WTC11 (cell line): ENCODE results near the gene SMCO2.

ENCODE experiments used
- ATF2 ChIP-seq: sonication (generic); formaldehyde crosslinking; IDR thresholded peaks from 2 replicates; pipeline ENCODE4 v1.8.1; 2022; ENCODE audit warnings: low read depth, missing genetic modification reagents, borderline replicate concordance
- GABPB1 ChIP-seq: sonication (generic); formaldehyde crosslinking; IDR thresholded peaks from 2 replicates; pipeline ENCODE4 v1.8.1; 2023; ENCODE audit warnings: mild to moderate bottlenecking, missing genetic modification reagents
- IRF2 ChIP-seq: sonication (generic); formaldehyde crosslinking; IDR thresholded peaks from 2 replicates; pipeline ENCODE4 v1.8.0; 2022; ENCODE audit warnings: low read depth, missing genetic modification reagents, borderline replicate concordance
- JUN ChIP-seq: sonication (generic); formaldehyde crosslinking; IDR thresholded peaks from 2 replicates; pipeline ENCODE4 v1.8.0; 2023; ENCODE audit warnings: mild to moderate bottlenecking, missing genetic modification reagents
- MAX ChIP-seq: sonication (generic); formaldehyde crosslinking; IDR thresholded peaks from 2 replicates; pipeline ENCODE4 v1.8.0; 2022; ENCODE audit warnings: mild to moderate bottlenecking, missing genetic modification reagents
- MXD4 ChIP-seq: fragments of 250-450 bp; sonication (Bioruptor Pico); IDR thresholded peaks from 2 replicates; pipeline ENCODE4 v1.8.0; 2021; ENCODE audit warnings: mild to moderate bottlenecking, moderate library complexity, borderline replicate concordance
- NFYB ChIP-seq: sonication (generic); formaldehyde crosslinking; conservative IDR thresholded peaks from 2 replicates; pipeline ENCODE4 v1.8.0; 2022; ENCODE audit warnings: low read depth, missing genetic modification reagents
- NR2C2 ChIP-seq: sonication (generic); formaldehyde crosslinking; IDR thresholded peaks from 2 replicates; pipeline ENCODE4 v1.8.0; 2022; ENCODE audit warnings: mild to moderate bottlenecking, missing genetic modification reagents
- USF1 ChIP-seq: sonication (generic); formaldehyde crosslinking; IDR thresholded peaks from 2 replicates; pipeline ENCODE4 v1.8.0; 2022; ENCODE audit warnings: mild to moderate bottlenecking, missing genetic modification reagents
- ZNF121 ChIP-seq: sonication (generic); formaldehyde crosslinking; IDR thresholded peaks from 2 replicates; pipeline ENCODE4 v1.8.0; 2023; ENCODE audit warnings: missing genetic modification reagents
- ZNF219 ChIP-seq: sonication (generic); formaldehyde crosslinking; IDR thresholded peaks from 2 replicates; pipeline ENCODE4 v1.8.0; 2023; ENCODE audit warnings: missing genetic modification reagents, mild to moderate bottlenecking, borderline replicate concordance
- ZNF423 ChIP-seq: fragments of 250-450 bp; sonication (Bioruptor Pico); IDR thresholded peaks from 2 replicates; pipeline ENCODE4 v2.1.2; 2022; ENCODE audit warnings: mild to moderate bottlenecking, moderate library complexity
- TF ChIP-seq, protein P1 (sequence below): fragments of 200-600 bp; IDR thresholded peaks from 2 replicates; pipeline ENCODE4 v1.8.0; 2022; ENCODE audit warnings: antibody characterized with exemption

DNA sequence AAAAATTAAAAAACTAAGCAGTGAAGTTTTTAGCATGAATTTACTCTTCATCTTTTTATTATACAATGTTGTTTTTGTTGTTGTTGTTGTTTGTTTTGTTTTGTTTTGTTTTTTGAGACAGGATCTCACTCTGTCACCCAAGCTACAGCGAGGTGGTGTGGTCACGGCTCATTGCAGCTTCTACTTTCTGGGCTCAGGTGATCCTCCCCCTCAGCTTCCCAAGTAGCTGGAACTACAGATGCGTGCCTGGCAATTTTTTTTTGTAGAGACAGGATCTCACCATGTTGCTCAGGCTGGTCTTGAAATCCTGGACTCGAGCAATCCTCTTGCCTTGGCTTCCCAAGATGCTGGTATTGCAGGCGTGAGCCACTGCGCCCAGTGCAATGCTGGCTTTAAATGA lies 88.8 kb downstream of the SMCO2 start:
- TF ChIP-seq MAX (CRISPR knock-in tag) (no peak), MXD4 (CRISPR knock-in tag) (no peak), USF1 (CRISPR knock-in tag) (no peak), NR2C2 (CRISPR knock-in tag) (no peak), GABPB1 (CRISPR knock-in tag) (no peak), IRF2 (CRISPR knock-in tag) (no peak), ATF2 (CRISPR knock-in tag) (no peak), ZNF219 (CRISPR knock-in tag) (no peak), JUN (no peak), NFYB (CRISPR knock-in tag) (no peak), ZNF121 (CRISPR knock-in tag) (no peak), ZNF423 (no peak)
- TF ChIP-seq, protein P1, sequence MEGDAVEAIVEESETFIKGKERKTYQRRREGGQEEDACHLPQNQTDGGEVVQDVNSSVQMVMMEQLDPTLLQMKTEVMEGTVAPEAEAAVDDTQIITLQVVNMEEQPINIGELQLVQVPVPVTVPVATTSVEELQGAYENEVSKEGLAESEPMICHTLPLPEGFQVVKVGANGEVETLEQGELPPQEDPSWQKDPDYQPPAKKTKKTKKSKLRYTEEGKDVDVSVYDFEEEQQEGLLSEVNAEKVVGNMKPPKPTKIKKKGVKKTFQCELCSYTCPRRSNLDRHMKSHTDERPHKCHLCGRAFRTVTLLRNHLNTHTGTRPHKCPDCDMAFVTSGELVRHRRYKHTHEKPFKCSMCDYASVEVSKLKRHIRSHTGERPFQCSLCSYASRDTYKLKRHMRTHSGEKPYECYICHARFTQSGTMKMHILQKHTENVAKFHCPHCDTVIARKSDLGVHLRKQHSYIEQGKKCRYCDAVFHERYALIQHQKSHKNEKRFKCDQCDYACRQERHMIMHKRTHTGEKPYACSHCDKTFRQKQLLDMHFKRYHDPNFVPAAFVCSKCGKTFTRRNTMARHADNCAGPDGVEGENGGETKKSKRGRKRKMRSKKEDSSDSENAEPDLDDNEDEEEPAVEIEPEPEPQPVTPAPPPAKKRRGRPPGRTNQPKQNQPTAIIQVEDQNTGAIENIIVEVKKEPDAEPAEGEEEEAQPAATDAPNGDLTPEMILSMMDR = no peak
